ENCODE results near the gene U2AF2.

GRCh38 chr19:55669418-55670279 lies 14.8 kb downstream of the U2AF2 start:
- no peak for TF ChIP-seq EZH2 (IDR thresholded peaks at IDR 0.05; ENCODE audit: low read length, unreplicated experiment)
- TF ChIP-seq, protein P1, sequence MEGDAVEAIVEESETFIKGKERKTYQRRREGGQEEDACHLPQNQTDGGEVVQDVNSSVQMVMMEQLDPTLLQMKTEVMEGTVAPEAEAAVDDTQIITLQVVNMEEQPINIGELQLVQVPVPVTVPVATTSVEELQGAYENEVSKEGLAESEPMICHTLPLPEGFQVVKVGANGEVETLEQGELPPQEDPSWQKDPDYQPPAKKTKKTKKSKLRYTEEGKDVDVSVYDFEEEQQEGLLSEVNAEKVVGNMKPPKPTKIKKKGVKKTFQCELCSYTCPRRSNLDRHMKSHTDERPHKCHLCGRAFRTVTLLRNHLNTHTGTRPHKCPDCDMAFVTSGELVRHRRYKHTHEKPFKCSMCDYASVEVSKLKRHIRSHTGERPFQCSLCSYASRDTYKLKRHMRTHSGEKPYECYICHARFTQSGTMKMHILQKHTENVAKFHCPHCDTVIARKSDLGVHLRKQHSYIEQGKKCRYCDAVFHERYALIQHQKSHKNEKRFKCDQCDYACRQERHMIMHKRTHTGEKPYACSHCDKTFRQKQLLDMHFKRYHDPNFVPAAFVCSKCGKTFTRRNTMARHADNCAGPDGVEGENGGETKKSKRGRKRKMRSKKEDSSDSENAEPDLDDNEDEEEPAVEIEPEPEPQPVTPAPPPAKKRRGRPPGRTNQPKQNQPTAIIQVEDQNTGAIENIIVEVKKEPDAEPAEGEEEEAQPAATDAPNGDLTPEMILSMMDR (conservative IDR thresholded peaks at IDR 0.05; ENCODE audit: low read depth, low read length) = no peak
